RWPE2 (cell line): Measurements from ENCODE around the gene SPAG16.

Experiments used
- ATAC-seq: fragments of 200-7000 bp; cut with Tn5 transposase; 3 replicates; pipeline ENCODE4 v1.9.1; 2021; ENCODE audit warnings: low read depth
- DNase-seq: peaks from one replicate; pipeline ENCODE4 v3.0.0-alpha.2; 2020; ENCODE audit warnings: low spot score
- H3K27ac ChIP-seq: fragments of 450-650 bp; 2 replicates; pipeline ENCODE4 v1.5.1; 2017; ENCODE audit warnings: mild to moderate bottlenecking; ENCODE audit not compliant: poor library complexity, severe bottlenecking
- H3K27me3 ChIP-seq: fragments of 250-450 bp; sonication (Bioruptor Pico); 2 replicates; pipeline ENCODE4 v1.5.1; 2021; ENCODE audit warnings: mild to moderate bottlenecking, moderate library complexity; ENCODE audit not compliant: insufficient read depth, poor library complexity, severe bottlenecking
- H3K36me3 ChIP-seq: fragments of 250-450 bp; sonication (Bioruptor Pico); 2 replicates; pipeline ENCODE4 v1.5.1; 2020; ENCODE audit warnings: low read depth, mild to moderate bottlenecking, moderate library complexity
- H3K4me1 ChIP-seq: fragments of 250-450 bp; sonication (Bioruptor Pico); 2 replicates; pipeline ENCODE4 v1.5.1; 2021; ENCODE audit warnings: mild to moderate bottlenecking, moderate library complexity; ENCODE audit not compliant: insufficient read depth, poor library complexity, severe bottlenecking
- H3K4me3 ChIP-seq: fragments of 250-450 bp; sonication (Bioruptor Pico); 2 replicates; pipeline ENCODE4 v1.5.1; 2021; ENCODE audit warnings: mild to moderate bottlenecking, moderate library complexity; ENCODE audit not compliant: severe bottlenecking
- H3K9me3 ChIP-seq: fragments of 250-450 bp; sonication (Bioruptor Pico); 2 replicates; pipeline ENCODE4 v1.5.1; 2021; ENCODE audit warnings: mild to moderate bottlenecking, moderate library complexity; ENCODE audit not compliant: severe bottlenecking
- TF ChIP-seq, protein P1 (sequence below): fragments of 450-650 bp; IDR thresholded peaks from one replicate; pipeline ENCODE4 v1.5.1; 2017; ENCODE audit warnings: mild to moderate bottlenecking, moderate library complexity; ENCODE audit not compliant: poor library complexity, severe bottlenecking

Gene SPAG16

GRCh38 chr2:213726101-213726500 is 441.8 kb downstream of the SPAG16 start:
- Histone ChIP-seq H3K36me3 (no peaks in the 10 kb centered on the region), H3K4me3 (no peak overlapping the region), H3K27me3 (no peaks in the 10 kb centered on the region), H3K9me3 (no peaks in the 10 kb centered on the region), H3K4me1 (no peaks in the 10 kb centered on the region), H3K27ac (no peak overlapping the region)
- ATAC-seq (no peak), DNase-seq (no peak)
- TF ChIP-seq, protein P1, sequence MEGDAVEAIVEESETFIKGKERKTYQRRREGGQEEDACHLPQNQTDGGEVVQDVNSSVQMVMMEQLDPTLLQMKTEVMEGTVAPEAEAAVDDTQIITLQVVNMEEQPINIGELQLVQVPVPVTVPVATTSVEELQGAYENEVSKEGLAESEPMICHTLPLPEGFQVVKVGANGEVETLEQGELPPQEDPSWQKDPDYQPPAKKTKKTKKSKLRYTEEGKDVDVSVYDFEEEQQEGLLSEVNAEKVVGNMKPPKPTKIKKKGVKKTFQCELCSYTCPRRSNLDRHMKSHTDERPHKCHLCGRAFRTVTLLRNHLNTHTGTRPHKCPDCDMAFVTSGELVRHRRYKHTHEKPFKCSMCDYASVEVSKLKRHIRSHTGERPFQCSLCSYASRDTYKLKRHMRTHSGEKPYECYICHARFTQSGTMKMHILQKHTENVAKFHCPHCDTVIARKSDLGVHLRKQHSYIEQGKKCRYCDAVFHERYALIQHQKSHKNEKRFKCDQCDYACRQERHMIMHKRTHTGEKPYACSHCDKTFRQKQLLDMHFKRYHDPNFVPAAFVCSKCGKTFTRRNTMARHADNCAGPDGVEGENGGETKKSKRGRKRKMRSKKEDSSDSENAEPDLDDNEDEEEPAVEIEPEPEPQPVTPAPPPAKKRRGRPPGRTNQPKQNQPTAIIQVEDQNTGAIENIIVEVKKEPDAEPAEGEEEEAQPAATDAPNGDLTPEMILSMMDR = no peak

DNA sequence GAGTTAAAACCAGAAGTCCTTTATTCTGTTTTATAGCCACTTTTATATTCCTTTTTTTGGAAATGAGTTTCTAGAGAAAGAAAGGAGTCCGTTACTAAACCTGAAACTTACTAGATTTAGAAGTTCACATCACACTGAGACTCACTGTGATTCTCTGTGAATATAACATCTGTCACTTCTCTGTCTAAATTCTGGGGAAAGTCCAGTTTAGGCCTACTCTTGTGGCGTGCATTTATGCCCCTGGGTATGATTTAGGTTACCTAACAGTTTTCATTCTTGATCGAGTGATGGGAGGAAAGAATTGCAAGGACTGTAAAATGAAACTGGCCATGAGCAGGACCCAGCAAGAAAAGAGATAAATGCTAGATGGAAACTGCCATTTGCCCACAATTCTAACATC is 449.6 kb downstream of the SPAG16 start:
- DNase-seq (no peak), ATAC-seq (no peak)
- H3K27ac ChIP-seq = no peak overlapping the region

DNA sequence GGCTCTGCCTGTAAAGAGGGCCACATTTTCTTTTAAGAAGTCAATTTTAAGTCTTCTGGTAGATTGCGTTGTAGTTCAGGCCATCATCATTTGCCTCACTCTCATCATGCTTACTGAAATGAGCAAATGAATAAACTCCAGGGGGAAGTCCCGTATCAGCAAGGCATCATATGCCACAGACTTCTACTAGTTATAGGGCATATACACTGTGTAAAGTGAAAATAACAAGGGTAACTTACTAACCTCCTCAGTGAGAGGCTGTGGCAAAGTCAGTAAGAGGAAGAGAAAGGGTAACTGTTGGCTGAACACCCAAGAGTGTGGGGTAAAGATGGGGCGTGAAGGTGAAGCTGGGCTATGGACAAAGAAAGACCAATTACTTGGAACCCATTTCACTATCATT is 456.2 kb downstream of the SPAG16 start:
- no peaks in the 10 kb centered on the region for H3K4me1 ChIP-seq
- ATAC-seq (no peak), DNase-seq (no peak)
- H3K36me3 ChIP-seq = no peaks in the 10 kb centered on the region
- H3K27me3 ChIP-seq = no peaks in the 10 kb centered on the region
- H3K4me3 ChIP-seq = no peak overlapping the region
- H3K27ac ChIP-seq = no peak overlapping the region
- H3K9me3 ChIP-seq = no peaks in the 10 kb centered on the region
- TF ChIP-seq, protein P1 = no peak

More for the DNA sequence above, 449.6 kb downstream of the SPAG16 start:
- Histone ChIP-seq H3K27me3 (no peaks in the 10 kb centered on the region), H3K4me1 (no peaks in the 10 kb centered on the region), H3K4me3 (no peak overlapping the region), H3K9me3 (no peaks in the 10 kb centered on the region), H3K36me3 (no peaks in the 10 kb centered on the region)
- TF ChIP-seq, protein P1 = no peak

DNA sequence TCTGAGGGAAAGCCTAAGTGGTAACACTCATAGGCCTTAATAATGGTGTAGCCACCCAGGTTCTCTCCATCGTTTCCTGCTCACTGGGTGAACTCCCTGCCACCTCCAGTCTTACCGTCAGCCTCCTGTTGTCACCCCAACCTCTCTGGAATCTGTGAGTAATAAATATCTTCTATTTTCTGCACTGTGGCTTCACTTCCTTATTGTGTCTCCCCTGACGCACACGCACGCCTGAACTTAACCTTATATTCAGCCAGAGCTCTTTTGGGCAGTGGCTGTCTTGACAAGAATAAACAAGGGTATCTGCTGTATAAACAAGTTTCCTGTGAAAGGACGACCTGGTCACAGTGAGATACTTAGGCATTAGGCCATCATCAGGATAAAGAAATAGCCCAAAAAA is 467.2 kb downstream of the SPAG16 start:
- Histone ChIP-seq H3K9me3 (no peaks in the 10 kb centered on the region), H3K27me3 (no peaks in the 10 kb centered on the region), H3K36me3 (no peaks in the 10 kb centered on the region), H3K4me3 (no peak overlapping the region), H3K4me1 (no peaks in the 10 kb centered on the region), H3K27ac (no peak overlapping the region)
- no peak for ATAC-seq
- TF ChIP-seq, protein P1 = no peak
- DNase-seq = no peak

- DNase-seq = no peak
Measured at GRCh38 chr2:213752575-213752974, 468.3 kb downstream of the SPAG16 start.

More at GRCh38 chr2:213752575-213752974, 468.3 kb downstream of the SPAG16 start:
- Histone ChIP-seq H3K27ac (no peak overlapping the region), H3K4me1 (no peaks in the 10 kb centered on the region), H3K9me3 (no peaks in the 10 kb centered on the region), H3K36me3 (no peaks in the 10 kb centered on the region), H3K4me3 (no peak overlapping the region), H3K27me3 (no peaks in the 10 kb centered on the region)
- ATAC-seq = no peak
- TF ChIP-seq, protein P1 = no peak
